ENCODE results near the gene ELAVL4. TPM values are rescaled to one million over a fixed set of nuclear protein-coding genes. Genes with fewer than 3 reads are reported as not detected.

Gene ELAVL4
- polyA plus RNA-seq (2013, experiment 1 of 2): not detected
- polyA plus RNA-seq (2013, experiment 2 of 2): not detected

DNA sequence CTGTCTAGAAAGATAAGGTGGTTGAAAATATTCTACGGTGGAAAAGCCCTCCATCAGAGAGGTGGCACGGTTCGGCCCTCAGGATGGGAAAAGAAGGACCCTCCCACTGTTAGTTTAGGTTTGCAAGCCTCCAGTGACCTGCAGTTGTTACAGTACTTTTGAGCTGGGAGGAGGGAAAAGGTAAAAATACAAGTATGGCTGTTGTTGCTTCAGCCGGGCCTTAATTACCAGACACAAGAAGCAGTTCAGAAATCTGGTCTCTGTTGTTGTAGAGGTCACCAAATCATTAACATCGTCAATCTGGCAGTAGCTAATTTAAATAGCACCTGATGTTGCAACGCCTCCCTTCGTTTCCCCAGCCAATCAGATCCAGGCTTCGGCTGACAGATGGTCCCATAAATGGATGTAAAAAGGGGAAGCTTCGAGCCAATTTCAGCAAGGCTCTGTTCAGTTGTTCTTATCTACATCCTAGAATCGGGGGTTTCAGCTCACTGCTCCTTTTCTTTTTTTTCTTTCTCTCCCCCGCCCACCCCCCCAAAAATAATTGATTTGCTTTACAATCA, at the start of gene ELAVL4:
Gene ELAVL4 (plus strand): TSS at position 424 of the 563 bp plus-strand sequence. CDS start 270 bp downstream, outside the sequence.
- Histone ChIP-seq H3K18ac (ENCODE audit: low read depth in 1 of 2, low read length in 2 of 2) (no peak within 1 kb of the TSS), H3K27ac (ENCODE audit: low read length, poor library complexity, severe bottlenecking) (no peak within 1 kb of the TSS), H2BK5ac (ENCODE audit: low read depth, low read length, poor library complexity, severe bottlenecking) (no peak within 1 kb of the TSS), H2AFZ (ENCODE audit: low read depth, low read length) (no peak within 1 kb of the TSS), H2BK12ac (ENCODE audit: low read length in 2 of 2) (no peak within 1 kb of the TSS), H3K79me1 (replicated peaks; ENCODE audit: low read length, poor library complexity, severe bottlenecking) (no peaks in the 10 kb centered on the region), H2AK5ac (ENCODE audit: low read length, severe bottlenecking) (no peak within 1 kb of the TSS), H2BK15ac (ENCODE audit: low read depth, poor library complexity, severe bottlenecking) (no peak within 1 kb of the TSS), H3K4ac (ENCODE audit: low read depth in 1 of 2, low read length in 2 of 2) (no peak within 1 kb of the TSS), H3K14ac (ENCODE audit: low read length in 2 of 2) (no peak within 1 kb of the TSS), H3K9ac (ENCODE audit: low read length) (no peak within 1 kb of the TSS), H3K4me1 (ENCODE audit: control insufficient read depth, insufficient read depth, low read depth, low read length) (no peaks in the 10 kb centered on the region), H3K9me3 (ENCODE audit: control insufficient read depth, low read length) (no peaks in the 10 kb centered on the region), H2BK120ac (ENCODE audit: low read depth, low read length) (no peak within 1 kb of the TSS), H3K23ac (ENCODE audit: low read length in 2 of 2) (no peak within 1 kb of the TSS), H4K91ac (ENCODE audit: low read length) (no peak within 1 kb of the TSS), H3K4me2 (ENCODE audit: low read length, poor library complexity, severe bottlenecking) (no peak within 1 kb of the TSS), H3K4me3 (ENCODE audit: insufficient read depth in 1 of 2, low read depth in 1 of 2, low read length in 2 of 2) (peak within 1 kb of the TSS in 1 of 2 experiments; percentile 30), H4K8ac (ENCODE audit: low read length) (no peak within 1 kb of the TSS), H3K27me3 (ENCODE audit: control insufficient read depth in 1 of 2, insufficient read depth in 1 of 2, low read length in 2 of 2) (peaks cover 0 to 37% of the 10 kb centered on the region in 2 experiments), H3K36me3 (ENCODE audit: control insufficient read depth in 1 of 2, insufficient read depth in 2 of 2, low read depth in 1 of 2, low read length in 2 of 2) (no peaks in the 10 kb centered on the region)
- DNase-seq: no peak
- WGBS: 77% methylated on average over 9 of the region's 11 CpGs

DNA sequence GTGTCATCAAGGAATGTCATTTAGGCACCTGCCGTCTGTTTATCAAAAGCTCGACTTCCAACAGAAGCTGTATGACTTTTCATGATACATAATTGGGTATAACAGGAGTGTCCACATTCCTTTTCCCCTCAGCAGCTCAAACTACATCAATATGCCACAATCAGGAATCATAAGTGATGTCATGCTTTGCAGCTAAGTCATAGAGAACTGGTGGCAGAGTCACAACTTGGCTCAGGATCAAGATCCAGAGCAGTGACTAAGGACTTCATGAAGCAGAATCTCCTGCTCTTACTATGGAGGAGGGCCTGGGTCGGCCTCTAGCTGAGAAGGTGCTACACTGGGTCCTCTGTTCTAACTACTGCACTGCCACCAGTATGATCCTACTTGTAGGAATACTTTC, 48.4 kb upstream of the ELAVL4 start:
- no peak overlapping the region for H3K18ac ChIP-seq (ENCODE audit: low read depth in 1 of 2, low read length in 2 of 2)
- no peak overlapping the region for H3K4ac ChIP-seq (ENCODE audit: low read depth in 1 of 2, low read length in 2 of 2)
- no peak overlapping the region for H2BK5ac ChIP-seq (ENCODE audit: low read depth, low read length, poor library complexity, severe bottlenecking)
- H2BK12ac ChIP-seq (ENCODE audit: low read length in 2 of 2): no peak overlapping the region
- no peak overlapping the region for H2BK120ac ChIP-seq (ENCODE audit: low read depth, low read length)
- no peaks in the 10 kb centered on the region for H3K79me1 ChIP-seq (replicated peaks; ENCODE audit: low read length, poor library complexity, severe bottlenecking)
- H4K8ac ChIP-seq (ENCODE audit: low read length): no peak overlapping the region
- DNase-seq: no peak
- no peaks in the 10 kb centered on the region for H3K9me3 ChIP-seq (ENCODE audit: control insufficient read depth, low read length)
- no peak overlapping the region for H4K91ac ChIP-seq (ENCODE audit: low read length)
- WGBS: 34% methylated on average over 3 of the region's 3 CpGs
- no peak overlapping the region for H3K23ac ChIP-seq (ENCODE audit: low read length in 2 of 2)
- no peak overlapping the region for H2BK15ac ChIP-seq (ENCODE audit: low read depth, poor library complexity, severe bottlenecking)
- H3K14ac ChIP-seq (ENCODE audit: low read length in 2 of 2): no peak overlapping the region
- no peak overlapping the region for H2AK5ac ChIP-seq (ENCODE audit: low read length, severe bottlenecking)
- no peak overlapping the region for H3K4me3 ChIP-seq (ENCODE audit: insufficient read depth in 1 of 2, low read depth in 1 of 2, low read length in 2 of 2)
- no peaks in the 10 kb centered on the region for H3K4me1 ChIP-seq (ENCODE audit: control insufficient read depth, insufficient read depth, low read depth, low read length)
- H3K36me3 ChIP-seq (ENCODE audit: control insufficient read depth in 1 of 2, insufficient read depth in 2 of 2, low read depth in 1 of 2, low read length in 2 of 2): no peaks in the 10 kb centered on the region
- H2AFZ ChIP-seq (ENCODE audit: low read depth, low read length): no peak overlapping the region
- no peak overlapping the region for H3K9ac ChIP-seq (ENCODE audit: low read length)
- H3K27me3 ChIP-seq (ENCODE audit: control insufficient read depth in 1 of 2, insufficient read depth in 1 of 2, low read length in 2 of 2): no peaks in the 10 kb centered on the region
- H3K27ac ChIP-seq (ENCODE audit: low read length, poor library complexity, severe bottlenecking): no peak overlapping the region
- H3K4me2 ChIP-seq (ENCODE audit: low read length, poor library complexity, severe bottlenecking): no peak overlapping the region

DNA sequence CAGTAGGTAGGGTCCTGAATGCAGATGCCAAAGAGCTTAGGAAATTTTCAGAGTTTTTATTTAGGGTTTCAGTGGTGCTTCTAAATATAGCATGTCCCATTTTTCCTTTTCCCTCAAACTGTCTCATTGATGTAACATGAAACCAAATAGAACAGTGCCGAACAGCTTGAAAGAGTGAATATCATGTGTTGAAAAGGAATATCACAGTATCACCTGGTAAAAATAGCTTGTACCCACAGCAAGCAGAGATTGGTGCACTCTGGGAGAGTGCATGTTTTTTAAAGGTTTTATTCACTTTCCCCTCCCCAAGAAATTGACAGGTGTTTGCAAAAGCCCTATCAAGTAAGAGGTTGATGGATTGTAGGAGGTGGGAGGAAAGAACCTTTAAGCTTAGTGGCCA, 41.9 kb upstream of the ELAVL4 start:
- Histone ChIP-seq H3K4me3 (ENCODE audit: insufficient read depth in 1 of 2, low read depth in 1 of 2, low read length in 2 of 2) (no peak overlapping the region), H2AFZ (ENCODE audit: low read depth, low read length) (no peak overlapping the region), H3K9ac (ENCODE audit: low read length) (no peak overlapping the region), H3K36me3 (ENCODE audit: control insufficient read depth in 1 of 2, insufficient read depth in 2 of 2, low read depth in 1 of 2, low read length in 2 of 2) (no peaks in the 10 kb centered on the region), H3K14ac (ENCODE audit: low read length in 2 of 2) (no peak overlapping the region), H3K4ac (ENCODE audit: low read depth in 1 of 2, low read length in 2 of 2) (no peak overlapping the region), H3K79me1 (replicated peaks; ENCODE audit: low read length, poor library complexity, severe bottlenecking) (no peaks in the 10 kb centered on the region), H4K91ac (ENCODE audit: low read length) (no peak overlapping the region), H2BK15ac (ENCODE audit: low read depth, poor library complexity, severe bottlenecking) (no peak overlapping the region), H3K4me2 (ENCODE audit: low read length, poor library complexity, severe bottlenecking) (no peak overlapping the region), H4K8ac (ENCODE audit: low read length) (no peak overlapping the region), H2BK12ac (ENCODE audit: low read length in 2 of 2) (no peak overlapping the region), H3K27me3 (ENCODE audit: control insufficient read depth in 1 of 2, insufficient read depth in 1 of 2, low read length in 2 of 2) (no peaks in the 10 kb centered on the region), H2BK120ac (ENCODE audit: low read depth, low read length) (no peak overlapping the region), H2BK5ac (ENCODE audit: low read depth, low read length, poor library complexity, severe bottlenecking) (no peak overlapping the region), H3K23ac (ENCODE audit: low read length in 2 of 2) (no peak overlapping the region), H3K9me3 (ENCODE audit: control insufficient read depth, low read length) (no peaks in the 10 kb centered on the region), H2AK5ac (ENCODE audit: low read length, severe bottlenecking) (no peak overlapping the region), H3K4me1 (ENCODE audit: control insufficient read depth, insufficient read depth, low read depth, low read length) (no peaks in the 10 kb centered on the region), H3K18ac (ENCODE audit: low read depth in 1 of 2, low read length in 2 of 2) (no peak overlapping the region), H3K27ac (ENCODE audit: low read length, poor library complexity, severe bottlenecking) (no peak overlapping the region)
- WGBS: no CpG with 5 or more reads among the region's 1 CpG
- DNase-seq: no peak

DNA sequence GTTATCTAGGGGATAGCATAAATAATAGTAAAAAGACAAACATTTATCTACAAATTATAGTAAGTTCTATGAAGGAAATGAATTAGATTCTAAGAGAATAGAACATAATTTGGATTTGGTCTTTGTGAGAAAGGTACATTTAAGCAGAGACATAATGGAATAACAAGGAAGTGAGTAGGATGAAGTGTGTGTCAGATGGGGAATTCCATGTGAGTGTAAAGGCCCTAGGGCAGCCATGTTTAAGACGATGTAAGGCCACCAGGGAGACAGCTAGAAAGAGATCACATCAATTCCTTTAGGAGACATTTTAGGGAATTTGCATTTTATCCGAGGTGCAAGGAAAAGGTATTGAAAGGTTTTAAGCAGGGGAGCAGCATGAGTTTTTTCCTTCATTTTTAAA, 33.8 kb upstream of the ELAVL4 start:
- Histone ChIP-seq H2BK15ac (ENCODE audit: low read depth, poor library complexity, severe bottlenecking) (no peak overlapping the region), H4K91ac (ENCODE audit: low read length) (no peak overlapping the region), H3K4me1 (ENCODE audit: control insufficient read depth, insufficient read depth, low read depth, low read length) (no peaks in the 10 kb centered on the region), H2BK5ac (ENCODE audit: low read depth, low read length, poor library complexity, severe bottlenecking) (no peak overlapping the region), H3K36me3 (ENCODE audit: control insufficient read depth in 1 of 2, insufficient read depth in 2 of 2, low read depth in 1 of 2, low read length in 2 of 2) (no peaks in the 10 kb centered on the region), H2AFZ (ENCODE audit: low read depth, low read length) (no peak overlapping the region), H3K23ac (ENCODE audit: low read length in 2 of 2) (no peak overlapping the region), H2BK12ac (ENCODE audit: low read length in 2 of 2) (no peak overlapping the region), H3K27ac (ENCODE audit: low read length, poor library complexity, severe bottlenecking) (no peak overlapping the region), H3K18ac (ENCODE audit: low read depth in 1 of 2, low read length in 2 of 2) (no peak overlapping the region), H3K14ac (ENCODE audit: low read length in 2 of 2) (no peak overlapping the region), H3K4me3 (ENCODE audit: insufficient read depth in 1 of 2, low read depth in 1 of 2, low read length in 2 of 2) (no peak overlapping the region), H3K4me2 (ENCODE audit: low read length, poor library complexity, severe bottlenecking) (no peak overlapping the region), H2BK120ac (ENCODE audit: low read depth, low read length) (no peak overlapping the region), H3K4ac (ENCODE audit: low read depth in 1 of 2, low read length in 2 of 2) (no peak overlapping the region), H3K27me3 (ENCODE audit: control insufficient read depth in 1 of 2, insufficient read depth in 1 of 2, low read length in 2 of 2) (peaks cover 0 to 2% of the 10 kb centered on the region in 2 experiments), H3K9ac (ENCODE audit: low read length) (no peak overlapping the region), H4K8ac (ENCODE audit: low read length) (no peak overlapping the region), H3K9me3 (ENCODE audit: control insufficient read depth, low read length) (no peaks in the 10 kb centered on the region), H3K79me1 (replicated peaks; ENCODE audit: low read length, poor library complexity, severe bottlenecking) (no peaks in the 10 kb centered on the region), H2AK5ac (ENCODE audit: low read length, severe bottlenecking) (no peak overlapping the region)
- WGBS: 62% methylated on average over 2 of the region's 2 CpGs
- no peak for DNase-seq

Data from mesenchymal stem cell (in vitro differentiated cells and primary cell).